Hematopoietic multipotent progenitor cell treated with erythropoietin and hydrocortisone succinate and interleukin-3 and kit ligand, for 17 days (in vitro differentiated cells): ENCODE results near the gene MZT2B.
"Not testable (repeated sequence)": the region's sequence is repeated elsewhere in the genome, so short reads cannot be mapped to it uniquely, and the experiment has no call there.

ENCODE experiments used
- DNase-seq: peaks from one replicate; pipeline ENCODE4 v3.0.0-alpha.2; 2015; ENCODE audit warnings: low spot score

MZT2B gene

DNA sequence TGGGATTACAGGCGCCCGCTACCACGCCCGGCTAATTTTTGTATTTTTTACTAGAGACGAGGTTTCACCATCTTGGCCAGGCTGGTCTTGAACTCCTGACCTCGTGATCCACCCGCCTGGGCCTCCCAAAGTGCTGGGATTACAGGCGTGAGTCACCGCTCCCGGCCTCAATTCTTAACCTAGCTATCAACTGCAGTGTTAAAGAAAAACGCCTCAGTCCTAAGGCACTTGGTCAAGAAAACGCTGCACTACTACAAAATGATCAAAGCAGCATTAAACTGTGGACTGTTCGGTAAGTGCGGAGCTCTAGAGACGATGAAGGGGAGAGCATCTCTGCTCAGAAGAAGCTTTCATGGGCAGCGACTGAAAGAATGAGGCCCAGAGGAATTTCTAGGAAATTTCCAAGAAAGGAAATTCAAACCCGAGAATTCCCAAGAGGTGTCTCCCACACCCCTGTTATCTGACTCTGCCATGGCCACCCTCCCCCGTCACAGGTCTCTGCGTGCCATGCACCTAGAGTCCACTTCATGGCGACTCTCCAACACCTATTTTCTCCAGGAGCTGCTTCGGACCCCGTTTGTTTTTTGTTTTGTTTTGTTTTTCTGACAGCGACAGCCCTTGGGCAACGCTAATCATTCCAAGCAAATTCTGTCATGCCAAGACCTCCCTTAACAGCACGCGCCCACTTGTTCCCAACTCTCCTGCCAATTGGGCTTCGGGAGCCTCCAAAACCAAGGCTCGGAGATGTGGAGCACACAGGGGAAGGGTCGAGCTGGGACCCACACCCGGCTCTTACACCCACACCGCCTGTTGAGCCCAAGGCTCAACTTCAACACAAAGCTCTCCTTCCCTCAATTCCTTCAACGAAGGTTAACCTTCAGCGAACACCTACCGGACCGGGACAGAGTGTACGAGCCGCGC, 1.4 kb upstream of the MZT2B start:
- peak; percentile 7 for DNase-seq

DNA sequence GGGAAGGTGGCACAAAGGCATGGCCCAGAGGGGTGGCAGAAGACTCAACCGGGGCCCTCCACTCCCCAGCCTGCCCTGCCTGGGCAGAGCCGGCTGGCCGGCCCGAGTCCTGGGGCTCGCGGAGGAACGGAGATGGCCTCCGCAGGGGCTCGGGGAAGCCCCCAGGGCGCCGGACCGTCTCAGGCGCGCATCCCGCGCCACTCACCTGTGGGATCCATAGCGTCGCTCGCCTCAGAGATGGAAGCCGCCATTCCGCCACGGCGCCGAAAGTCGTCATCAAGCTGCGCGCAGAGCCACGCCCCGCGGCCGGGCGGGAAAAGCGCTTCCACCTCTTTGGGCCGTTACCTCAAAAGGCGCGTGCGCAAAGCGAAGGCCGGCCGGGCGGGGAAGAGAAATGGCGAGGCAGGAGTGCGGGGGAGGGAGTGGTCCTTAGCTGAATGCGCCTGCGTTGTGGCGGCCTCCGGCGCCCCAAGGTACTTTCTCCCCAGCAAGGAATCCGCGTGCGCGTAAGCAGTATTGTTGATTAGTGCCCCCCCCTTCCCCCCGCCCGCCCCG, 660 bp upstream of the MZT2B start, which contains the start of gene SMPD4:
TSS of gene SMPD4 (minus strand) at position 278 of the 555 bp plus-strand sequence. CDS start 5,010 bp downstream, outside the sequence.
- DNase-seq, result peak; percentile 94

DNA sequence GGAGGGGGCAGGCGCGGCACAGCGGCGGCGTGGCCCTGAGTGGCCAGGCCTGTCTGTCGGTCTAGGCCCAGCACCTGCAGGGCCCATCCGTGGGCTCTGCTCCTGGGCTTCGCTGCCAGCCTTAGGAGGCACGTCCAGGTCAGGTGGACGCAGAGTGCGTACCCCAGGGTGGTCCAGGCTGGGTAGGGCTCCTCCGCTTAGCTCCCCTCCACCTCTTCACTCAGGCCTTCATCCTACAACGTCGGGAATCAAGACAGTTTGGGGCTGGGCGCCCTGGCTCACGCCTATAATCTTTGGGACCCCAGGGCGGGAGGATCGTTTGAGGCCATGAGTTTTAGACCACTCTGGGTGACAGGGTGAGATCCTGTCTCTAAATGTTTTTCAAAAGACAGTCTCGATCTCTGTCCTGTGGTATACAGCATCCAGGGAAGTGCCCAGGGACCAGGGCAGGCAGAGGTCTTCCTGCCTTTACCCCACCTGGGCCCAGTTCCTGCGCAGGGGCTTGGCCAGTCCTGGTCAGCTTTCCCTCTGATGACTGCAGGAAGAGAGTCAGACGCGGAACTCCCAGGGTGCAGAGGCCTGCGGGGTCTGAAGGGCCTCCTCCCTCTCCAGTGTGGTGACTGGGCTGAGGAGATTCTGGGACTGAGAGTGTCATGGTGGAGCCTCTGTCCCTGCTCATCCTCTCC, 907 bp downstream of the MZT2B start:
- not testable (repeated sequence) for DNase-seq

DNA sequence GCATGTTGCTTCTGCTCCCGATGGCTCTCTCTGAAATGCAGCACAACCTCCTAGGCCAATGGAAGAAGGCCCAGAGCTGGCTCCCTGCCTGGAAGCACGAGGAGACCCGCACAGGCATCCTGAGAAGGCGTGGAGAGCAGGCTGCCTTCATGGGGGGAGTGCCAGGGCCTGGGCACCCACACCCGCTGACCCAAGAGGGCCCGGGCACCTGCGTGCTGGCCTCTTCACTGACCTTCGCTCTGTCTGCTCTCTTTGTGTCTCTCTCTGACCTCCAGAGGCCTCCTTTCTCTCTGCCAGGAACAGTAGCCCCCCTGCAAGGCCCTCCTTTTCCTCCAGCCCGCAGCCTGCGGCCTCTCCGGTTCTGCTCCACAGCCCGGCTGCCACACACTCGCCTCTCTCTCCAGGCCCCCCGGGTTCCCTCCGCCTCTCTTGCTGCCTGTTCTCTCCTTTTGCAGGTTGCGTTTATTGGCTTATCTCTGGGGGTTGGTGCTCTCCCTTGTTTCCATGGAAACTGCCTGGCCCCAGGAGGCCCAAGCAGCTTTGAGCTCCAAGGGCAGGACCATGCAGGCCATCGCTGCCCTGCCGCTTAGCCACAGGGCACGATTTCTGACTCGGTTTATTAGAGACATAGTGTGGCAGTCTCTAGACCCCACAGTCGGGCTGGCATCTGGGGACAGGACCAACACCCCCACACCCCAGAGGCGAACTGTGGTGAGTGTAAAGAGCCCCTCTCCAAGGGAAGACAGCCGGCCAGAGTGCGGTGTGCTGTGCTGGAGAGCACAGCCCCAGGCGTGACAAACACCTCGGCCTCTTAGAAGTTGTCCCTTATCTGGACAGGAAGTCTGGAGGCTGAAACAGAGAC, 1.7 kb downstream of the MZT2B start:
- DNase-seq, result no peak

DNA sequence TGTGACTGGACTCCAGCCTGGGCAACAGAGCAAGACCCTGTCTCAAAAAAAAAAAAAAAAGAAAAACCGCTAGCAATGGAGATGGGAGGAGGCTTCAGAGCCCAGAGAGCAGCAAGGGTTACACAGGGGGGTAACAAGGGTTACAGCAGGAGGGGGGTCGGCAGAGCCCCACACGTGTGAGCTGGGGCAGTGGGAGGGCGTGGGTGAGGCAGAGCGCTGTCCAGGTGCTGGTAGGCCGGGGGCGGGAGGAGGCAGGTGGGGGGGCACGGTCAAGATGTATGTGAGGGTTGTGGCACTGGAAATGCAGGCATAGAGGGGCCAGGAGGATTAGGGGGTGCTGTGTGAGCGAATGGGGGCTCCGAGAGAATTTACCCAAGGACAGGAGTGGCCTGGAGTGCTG, 3.4 kb downstream of the MZT2B start:
- no peak for DNase-seq

DNA sequence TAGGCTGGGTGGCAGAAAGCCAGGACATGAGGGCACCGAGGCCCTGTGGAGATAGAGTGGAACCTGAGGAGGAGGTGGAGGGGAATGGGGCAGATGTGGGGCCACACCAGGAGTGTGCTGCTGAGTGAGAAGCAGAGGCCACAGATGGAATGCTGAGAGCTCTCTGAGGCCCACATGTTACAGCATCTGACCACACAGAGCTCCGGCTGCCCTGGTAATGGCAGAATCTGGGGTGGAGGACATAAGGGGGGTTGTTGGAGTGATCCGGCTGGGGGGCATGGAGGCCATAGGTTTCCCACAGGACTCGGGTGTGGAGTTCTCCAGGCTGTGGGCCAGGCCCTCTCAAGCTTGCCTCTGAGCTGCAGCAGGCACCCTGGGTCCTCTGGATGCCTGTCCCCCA, 3.8 kb downstream of the MZT2B start:
- DNase-seq, result no peak

DNA sequence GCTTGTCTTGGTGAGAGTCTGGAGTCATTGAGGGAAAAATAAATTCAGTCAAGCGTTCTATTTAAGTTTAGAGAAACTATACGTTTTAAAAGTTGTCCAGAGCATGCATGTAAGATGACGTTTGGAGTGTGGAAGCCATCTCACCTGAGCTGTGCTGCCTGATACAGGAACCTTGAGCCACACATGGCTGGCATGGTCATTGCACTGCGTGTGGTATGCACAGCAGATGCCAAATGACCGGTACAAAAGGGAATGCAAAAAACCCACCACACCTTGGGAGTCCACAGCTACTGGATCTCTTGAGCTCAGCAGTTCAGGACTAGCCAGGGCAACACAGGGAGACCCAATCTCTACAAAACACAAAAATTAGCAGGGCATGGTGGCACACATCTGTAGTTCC, 4.3 kb downstream of the MZT2B start:
- no peak for DNase-seq

DNA sequence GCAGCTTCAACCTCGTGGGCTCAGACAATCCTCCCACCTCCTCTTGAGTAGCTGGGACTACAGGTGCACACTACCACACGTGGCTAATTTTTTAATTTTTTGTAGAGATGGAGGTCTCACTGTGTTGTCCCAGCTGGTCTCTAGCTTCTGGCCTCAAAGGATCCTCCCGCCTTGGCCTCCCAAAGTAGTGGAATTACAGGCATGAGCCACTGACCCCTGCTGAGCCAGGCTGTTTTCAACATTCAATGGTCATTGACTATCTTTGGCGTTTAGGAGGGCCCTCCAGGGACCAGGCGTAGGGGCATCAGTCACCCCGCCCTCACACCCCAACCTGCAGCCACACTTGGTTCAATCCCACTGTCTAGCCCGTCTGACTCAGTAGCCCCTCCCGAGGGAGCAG, 5.2 kb downstream of the MZT2B start:
- no peak for DNase-seq

DNA sequence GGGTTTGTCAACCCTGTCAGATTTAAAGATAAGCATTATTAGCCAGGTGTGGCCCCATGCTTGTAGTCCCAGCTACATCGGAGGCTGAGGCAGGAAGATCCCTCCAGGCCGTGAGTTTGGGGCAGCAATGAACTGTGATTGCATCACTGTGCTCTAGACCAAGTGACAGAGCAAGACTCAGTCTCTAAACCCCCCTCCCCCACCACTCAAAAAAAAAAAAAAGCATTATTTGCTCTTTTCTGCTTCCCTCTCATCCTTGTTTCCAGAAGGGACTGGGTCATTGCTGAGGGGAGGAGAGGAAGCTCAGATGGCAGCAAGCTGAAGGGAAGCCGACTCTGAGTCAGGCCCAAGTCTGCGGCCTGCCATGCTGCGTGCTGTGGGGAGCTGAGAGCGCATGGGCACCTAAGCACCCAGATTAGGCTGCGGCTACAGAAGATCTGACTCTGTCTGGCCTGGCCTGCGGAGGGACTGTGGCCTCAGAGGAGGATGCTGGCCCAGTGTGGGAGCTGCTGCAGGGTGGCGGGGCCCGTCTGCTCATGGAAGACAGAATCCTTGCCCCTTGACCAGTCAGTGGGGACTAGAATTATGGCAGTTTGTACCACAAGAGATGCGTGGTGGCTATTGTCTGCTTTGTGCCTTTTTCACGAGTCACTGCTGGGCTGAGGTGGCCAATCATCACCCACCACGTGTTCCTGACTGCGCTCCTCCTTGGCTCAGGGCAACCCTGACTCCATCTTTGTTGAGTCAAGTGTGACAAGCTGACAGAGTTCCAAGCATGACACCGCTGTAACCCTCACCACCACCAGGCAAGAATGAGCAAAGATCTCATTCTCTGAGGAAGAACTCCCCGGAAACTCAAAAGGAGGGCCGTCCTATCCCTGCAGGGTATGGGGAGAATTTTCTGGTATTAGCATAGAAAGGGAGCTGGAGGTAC, 6.1 kb downstream of the MZT2B start:
- DNase-seq, result not testable (repeated sequence)

DNA sequence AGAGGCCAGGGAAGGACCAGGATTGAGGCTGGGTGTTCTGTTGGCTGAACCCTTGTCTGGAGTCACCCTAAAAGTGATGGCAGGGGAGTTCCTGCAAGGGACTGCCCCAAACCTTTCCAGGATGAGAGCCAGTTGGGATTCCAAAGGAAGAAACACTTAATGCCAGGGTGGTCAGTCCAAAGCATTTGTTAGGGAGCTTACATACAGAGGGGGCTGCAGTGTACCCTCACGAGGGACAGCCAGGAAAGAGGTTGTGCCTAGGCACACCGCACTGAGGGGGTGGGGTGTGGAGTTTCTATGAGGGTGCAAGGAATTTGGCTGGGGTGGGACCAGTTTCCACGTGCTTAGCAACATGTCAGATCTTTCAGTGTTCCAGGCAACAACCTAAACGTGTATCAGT, 6.9 kb downstream of the MZT2B start:
- not testable (repeated sequence) for DNase-seq

DNA sequence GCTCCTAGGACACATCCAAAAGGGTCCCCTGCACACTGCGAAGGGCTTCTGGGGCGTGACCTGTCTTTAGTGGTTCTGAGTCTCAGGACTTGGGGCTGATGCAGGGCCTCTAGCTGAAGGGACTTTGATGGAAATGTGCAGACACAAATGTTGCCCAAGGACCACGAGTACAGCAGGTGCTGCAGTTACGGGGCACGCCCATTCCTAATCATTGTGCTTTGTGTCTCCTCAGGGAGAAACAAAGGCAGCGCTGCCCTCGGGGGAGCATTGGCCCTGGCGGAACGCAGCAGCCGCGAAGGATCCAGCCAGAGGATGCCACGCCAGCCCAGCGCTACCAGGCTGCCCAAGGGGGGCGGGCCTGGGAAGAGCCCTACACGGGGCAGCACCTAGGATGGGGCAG, 8.2 kb downstream of the MZT2B start:
- no peak for DNase-seq

DNA sequence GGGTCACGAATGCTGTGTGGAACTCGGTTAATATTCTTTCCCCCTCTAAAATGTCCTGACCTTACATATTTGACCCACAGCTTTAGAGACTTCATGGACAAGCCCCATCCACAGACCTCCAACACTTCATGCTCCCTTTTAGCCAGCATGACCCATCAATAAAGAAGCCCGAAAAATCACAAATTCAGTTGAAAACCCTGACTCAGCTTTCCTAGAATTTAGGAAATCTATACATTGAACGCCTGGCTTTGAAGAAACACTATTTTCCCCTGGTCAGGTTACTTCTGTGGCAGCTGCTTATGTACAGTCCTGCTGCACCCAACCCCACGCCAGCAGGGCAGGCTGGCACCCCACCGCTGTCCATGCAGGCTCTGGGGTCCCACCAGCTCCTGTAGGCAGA, 9.3 kb downstream of the MZT2B start:
- not testable (repeated sequence) for DNase-seq

DNA sequence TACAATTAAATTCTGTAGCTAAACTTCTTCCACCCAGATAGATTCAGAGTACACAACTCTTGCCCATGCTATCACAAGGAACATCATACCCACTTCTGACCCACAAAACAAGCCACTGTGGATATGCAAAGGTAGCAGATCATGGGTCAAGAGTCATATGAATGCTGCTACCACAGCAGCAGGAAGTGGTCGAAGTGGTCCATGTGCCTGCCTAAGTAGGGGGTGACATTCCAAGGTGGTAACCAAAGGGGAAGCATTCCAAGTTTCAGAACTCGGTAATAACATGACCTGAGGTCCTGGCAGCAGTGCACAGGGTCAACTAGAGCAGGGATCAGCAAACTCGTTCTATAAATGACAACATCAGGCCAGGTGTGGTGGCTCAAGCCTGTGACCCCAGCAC, 10.4 kb downstream of the MZT2B start:
- DNase-seq, result not testable (repeated sequence)

DNA sequence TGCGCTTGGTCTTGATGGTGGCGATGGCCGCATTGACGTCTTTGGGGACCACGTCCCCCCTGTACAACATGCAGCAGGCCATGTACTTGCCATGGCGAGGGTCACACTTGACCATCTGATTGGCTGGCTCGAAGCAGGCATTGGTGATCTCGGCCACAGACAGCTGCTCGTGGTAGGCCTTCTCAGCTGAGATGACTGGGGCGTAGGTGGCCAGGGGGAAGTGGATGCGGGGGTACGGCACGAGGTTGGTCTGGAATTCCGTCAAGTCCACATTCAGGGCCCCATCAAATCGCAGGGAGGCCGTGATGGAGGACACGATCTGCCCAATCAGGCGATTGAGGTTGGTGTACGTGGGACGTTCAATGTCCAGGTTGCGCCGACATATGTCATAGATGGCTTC, 11.8 kb downstream of the MZT2B start:
- DNase-seq, result not testable (repeated sequence)

DNA sequence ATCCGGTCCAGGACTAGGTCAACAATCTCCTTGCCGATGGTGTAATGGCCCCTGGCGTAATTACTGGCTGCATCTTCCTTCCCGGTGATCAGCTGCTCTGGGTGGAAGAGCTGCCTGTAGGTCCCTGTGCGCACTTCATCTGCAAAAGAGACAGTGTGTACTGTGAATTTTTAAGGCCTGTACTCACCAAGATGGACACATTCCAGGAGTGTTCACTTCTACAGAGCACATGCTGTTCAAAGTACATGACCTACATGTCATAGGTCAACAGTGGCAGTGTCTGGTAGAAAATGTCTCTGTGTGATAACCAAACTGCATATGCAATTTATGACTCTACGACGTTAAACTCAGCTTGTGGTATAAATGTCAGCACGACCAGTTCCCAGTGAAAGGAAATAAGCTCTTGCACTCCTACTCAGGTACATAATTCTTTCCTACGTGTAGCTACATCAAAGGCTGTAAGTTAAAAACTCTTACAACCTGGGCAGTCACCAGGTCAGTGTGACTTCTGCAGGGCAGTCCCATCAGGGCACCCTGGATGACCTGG, 13.1 kb downstream of the MZT2B start:
- not testable (repeated sequence) for DNase-seq

DNA sequence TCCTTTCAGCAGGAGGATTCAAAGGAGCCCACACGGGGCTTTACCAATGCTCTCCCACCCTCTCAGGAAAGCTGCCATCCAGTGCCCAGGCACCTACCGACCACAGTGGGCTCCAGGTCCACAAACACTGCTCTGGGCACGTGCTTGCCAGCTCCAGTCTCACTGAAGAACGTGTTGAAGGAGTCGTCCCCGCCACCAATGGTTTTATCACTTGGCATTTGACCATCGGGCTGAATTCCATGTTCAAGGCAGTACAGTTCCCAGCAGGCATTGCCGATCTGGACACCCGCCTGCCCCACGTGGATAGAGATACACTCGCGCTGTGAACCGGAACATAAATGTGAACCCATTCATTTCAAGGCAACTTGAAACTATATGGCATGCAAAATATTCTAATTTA, 14.0 kb downstream of the MZT2B start:
- not testable (repeated sequence) for DNase-seq

DNA sequence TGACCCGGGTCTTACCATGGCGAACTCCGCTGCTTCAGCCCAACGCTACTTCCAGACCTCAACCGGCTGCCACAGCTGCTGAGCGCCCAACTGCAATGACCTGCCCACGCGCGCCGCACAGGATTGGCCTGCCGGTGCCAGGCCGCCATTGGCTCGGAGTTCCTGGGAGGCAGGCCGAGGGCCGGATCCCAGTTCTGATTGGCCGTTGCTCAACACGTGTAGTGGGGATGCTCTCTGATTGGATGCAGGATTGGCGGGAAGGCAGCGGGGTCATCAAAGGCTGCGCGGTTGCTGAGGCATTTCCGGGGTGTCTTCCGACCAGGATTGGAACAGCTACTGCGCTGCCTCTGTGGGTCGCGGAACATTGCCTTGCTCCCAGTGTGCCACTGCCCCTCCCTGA, 16.3 kb downstream of the MZT2B start, which contains the start of gene TUBA3E:
TSS of gene TUBA3E (minus strand) at position 97 of the 400 bp plus-strand sequence. CDS start at position 18, 79 bp downstream.
- DNase-seq, result no peak

DNA sequence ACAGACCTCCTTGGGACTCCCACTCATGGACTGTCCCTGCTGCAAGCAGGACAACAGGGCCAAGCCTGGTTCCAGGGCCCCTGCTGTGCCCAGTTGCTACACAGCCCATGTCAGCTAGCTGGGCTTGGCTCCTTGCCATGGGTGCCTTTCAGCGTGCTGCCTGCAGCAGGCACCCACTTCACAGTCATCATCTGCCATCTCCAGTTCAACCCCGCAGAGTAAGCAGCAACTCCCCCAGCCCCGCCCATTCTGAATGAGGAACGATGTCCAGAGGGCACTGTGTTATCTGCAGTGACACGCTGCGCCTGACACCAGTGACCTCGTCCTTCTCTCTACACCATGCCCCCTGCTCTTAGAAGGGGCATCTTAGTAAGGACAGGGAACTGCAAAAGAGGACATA, 20.5 kb downstream of the MZT2B start:
- peak; percentile 55 for DNase-seq

DNA sequence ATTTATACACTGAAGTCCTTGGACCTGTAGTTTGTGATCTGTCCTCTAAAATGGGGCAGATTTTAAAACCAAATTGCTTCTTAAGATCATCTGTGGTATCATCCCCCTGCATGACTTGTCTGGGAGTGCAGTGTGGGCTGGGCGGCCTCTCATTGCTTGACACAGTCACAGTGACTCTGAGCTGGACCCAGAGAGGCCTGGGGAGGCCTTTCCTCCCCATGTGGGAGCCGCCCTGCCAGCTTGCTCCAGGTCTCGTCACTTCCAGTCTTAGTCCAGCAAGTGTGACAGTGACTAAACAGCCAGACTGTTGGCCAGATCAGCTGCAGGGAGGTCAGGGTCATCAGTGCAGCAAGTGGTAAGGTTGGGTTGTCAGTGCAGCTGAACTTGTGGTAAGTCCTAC, 21.1 kb downstream of the MZT2B start:
- not testable (repeated sequence) for DNase-seq

DNA sequence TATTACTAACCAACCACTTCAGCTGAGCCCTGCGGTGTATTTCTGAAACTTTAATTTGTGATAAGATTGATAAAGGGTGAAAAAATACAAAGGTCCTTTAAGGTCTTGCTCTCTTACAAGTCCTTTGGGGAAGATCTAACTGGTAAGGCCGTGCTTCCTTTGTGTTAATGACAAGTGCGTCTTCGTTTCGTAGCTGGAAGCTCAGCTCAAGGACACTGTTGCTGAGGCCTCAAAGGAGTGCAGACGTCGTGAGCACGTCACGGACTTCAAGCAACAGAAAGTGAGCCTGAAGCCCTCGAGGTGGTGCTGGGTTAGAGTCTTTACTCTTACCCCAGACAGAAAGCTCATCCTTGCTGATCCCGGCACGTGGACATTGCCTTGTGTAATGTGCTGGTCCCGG, 25.0 kb downstream of the MZT2B start:
- DNase-seq, result not testable (repeated sequence)
